A673 (cell line): ENCODE results near the gene STK26. TPM values are rescaled to one million over a fixed set of nuclear protein-coding genes. Genes with fewer than 3 reads are reported as not detected.

Experiments used
- BruUV-seq: library from RNA; stranded (reverse); fragments of 400-500 nt; replicated peaks from 2 replicates; lab custom pipeline; 2021; lab: Mats Ljungman, UMichigan
- CTCF ChIA-PET: fragments of 300-600 bp; sonication (Branson Sonifier 250); formaldehyde crosslinking; loops from one replicate; lab custom pipeline; 2022; ENCODE audit warnings: antibody characterized with exemption; lab: Charles Lee
- POLR2A ChIA-PET: fragments of 300-600 bp; sonication (Branson Sonifier 250); formaldehyde crosslinking; loops from one replicate; lab custom pipeline; 2022; ENCODE audit warnings: antibody characterized with exemption; ENCODE audit not compliant: low non-redundant PET; lab: Charles Lee
- DNase-seq: peaks from one replicate; pipeline ENCODE4 v3.0.0-alpha.2; 2015; ENCODE audit warnings: low spot score
- H3K27ac ChIP-seq: fragments of 200-600 bp; sonication (generic); 2 replicates; pipeline ENCODE4 v1.5.1; 2016; ENCODE audit warnings: mixed run types, low read depth, mild to moderate bottlenecking, mixed read lengths, antibody characterized with exemption, low read length; ENCODE audit not compliant: poor library complexity, severe bottlenecking
- H3K27me3 ChIP-seq: fragments of 200-600 bp; sonication (generic); replicated peaks from 2 replicates; pipeline ENCODE4 v1.6.1; 2017; ENCODE audit warnings: mixed run types, low read depth, mild to moderate bottlenecking, mixed read lengths, antibody characterized with exemption, low read length; ENCODE audit not compliant: insufficient read depth, poor library complexity
- H3K36me3 ChIP-seq: fragments of 200-600 bp; sonication (generic); 2 replicates; pipeline ENCODE4 v1.6.1; 2016; ENCODE audit warnings: mixed run types, mild to moderate bottlenecking, mixed read lengths, antibody characterized with exemption, low read length; ENCODE audit not compliant: insufficient read depth, poor library complexity, severe bottlenecking
- H3K4me1 ChIP-seq: fragments of 200-600 bp; sonication (generic); 2 replicates; pipeline ENCODE4 v1.6.1; 2017; ENCODE audit warnings: mixed run types, mild to moderate bottlenecking, mixed read lengths, antibody characterized with exemption, low read length; ENCODE audit not compliant: insufficient read depth, poor library complexity, severe bottlenecking
- H3K4me3 ChIP-seq: fragments of 200-600 bp; sonication (generic); 2 replicates; pipeline ENCODE4 v1.5.1; 2016; ENCODE audit warnings: low read depth, mixed run types, mild to moderate bottlenecking, mixed read lengths, low read length; ENCODE audit not compliant: poor library complexity, severe bottlenecking
- H3K9me3 ChIP-seq: fragments of 200-600 bp; sonication (generic); 2 replicates; pipeline ENCODE4 v1.6.1; 2016; ENCODE audit warnings: mixed run types, low read depth, mild to moderate bottlenecking, mixed read lengths, antibody characterized with exemption, low read length; ENCODE audit not compliant: poor library complexity, severe bottlenecking
- EZH2 ChIP-seq: fragments of 200-600 bp; sonication (generic); IDR thresholded peaks from 2 replicates; pipeline ENCODE4 v1.6.1; 2017; ENCODE audit warnings: borderline replicate concordance, low read depth, mild to moderate bottlenecking, mixed read lengths, antibody characterized with exemption, low read length; ENCODE audit not compliant: poor library complexity, severe bottlenecking
- intact Hi-C: fragments of 100-400 bp; cut with micrococcal nuclease; formaldehyde crosslinking; loops from one replicate; pipeline ENCODE4 v1.10.0; 2022; ENCODE audit not compliant: unreplicated experiment
- total RNA-seq: library from RNA; stranded (reverse); gene quantifications from 2 replicates; pipeline ENCODE4 v1.2.3, GENCODE V29; 2021
- TF ChIP-seq, protein P1 (sequence below): fragments of 300-800, 200-600 bp; sonication (generic); conservative IDR thresholded peaks from 2 replicates; pipeline ENCODE4 v1.5.1; 2017; ENCODE audit warnings: low read depth, mild to moderate bottlenecking, antibody characterized with exemption, low read length, moderate library complexity, mixed read lengths

STK26 gene
- total RNA-seq, 1 experiment from 2014 or later: 60.8 TPM

DNA sequence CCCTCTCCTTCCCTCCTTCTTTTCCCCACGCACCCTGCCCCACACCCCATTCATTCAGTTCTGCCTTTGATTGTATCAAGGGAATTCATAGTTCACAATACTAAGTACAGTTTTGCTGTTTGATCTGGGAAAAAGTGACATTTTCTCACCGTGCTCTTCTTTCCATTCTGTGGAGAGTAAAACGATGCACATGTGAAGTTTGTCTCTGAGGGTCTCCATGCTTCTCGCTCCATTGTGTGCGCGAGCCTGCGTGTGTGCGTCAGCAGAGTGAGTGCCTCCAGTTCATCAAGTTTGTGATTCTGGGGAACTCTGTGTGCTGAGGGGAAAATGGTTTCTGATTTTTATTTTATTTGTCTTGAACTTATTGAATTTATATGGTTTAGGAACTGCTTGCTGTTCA, 1.9 kb downstream of the STK26 start:
- peaks cover 3% of the 10 kb centered on the region for H3K27me3 ChIP-seq
- TF ChIP-seq, protein P1, sequence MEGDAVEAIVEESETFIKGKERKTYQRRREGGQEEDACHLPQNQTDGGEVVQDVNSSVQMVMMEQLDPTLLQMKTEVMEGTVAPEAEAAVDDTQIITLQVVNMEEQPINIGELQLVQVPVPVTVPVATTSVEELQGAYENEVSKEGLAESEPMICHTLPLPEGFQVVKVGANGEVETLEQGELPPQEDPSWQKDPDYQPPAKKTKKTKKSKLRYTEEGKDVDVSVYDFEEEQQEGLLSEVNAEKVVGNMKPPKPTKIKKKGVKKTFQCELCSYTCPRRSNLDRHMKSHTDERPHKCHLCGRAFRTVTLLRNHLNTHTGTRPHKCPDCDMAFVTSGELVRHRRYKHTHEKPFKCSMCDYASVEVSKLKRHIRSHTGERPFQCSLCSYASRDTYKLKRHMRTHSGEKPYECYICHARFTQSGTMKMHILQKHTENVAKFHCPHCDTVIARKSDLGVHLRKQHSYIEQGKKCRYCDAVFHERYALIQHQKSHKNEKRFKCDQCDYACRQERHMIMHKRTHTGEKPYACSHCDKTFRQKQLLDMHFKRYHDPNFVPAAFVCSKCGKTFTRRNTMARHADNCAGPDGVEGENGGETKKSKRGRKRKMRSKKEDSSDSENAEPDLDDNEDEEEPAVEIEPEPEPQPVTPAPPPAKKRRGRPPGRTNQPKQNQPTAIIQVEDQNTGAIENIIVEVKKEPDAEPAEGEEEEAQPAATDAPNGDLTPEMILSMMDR: no peak
- TF ChIP-seq EZH2: no peak
- no peaks in the 10 kb centered on the region for H3K9me3 ChIP-seq
- ChIA-PET POLR2A (no interaction called here), CTCF (interaction anchor here (0.7 kb wide), 1 partner anchor 140 kb away, joined by 5 read pairs; no protein-coding TSS in a partner anchor)
- BruUV-seq: no TSS peak
- intact Hi-C loops: no loop called here
- DNase-seq: peak; percentile 49
- H3K36me3 ChIP-seq: no peaks in the 10 kb centered on the region
- no peaks in the 10 kb centered on the region for H3K4me1 ChIP-seq
- peak overlapping the region; percentile 79 for H3K27ac ChIP-seq
- H3K4me3 ChIP-seq: peak overlapping the region; percentile 72

DNA sequence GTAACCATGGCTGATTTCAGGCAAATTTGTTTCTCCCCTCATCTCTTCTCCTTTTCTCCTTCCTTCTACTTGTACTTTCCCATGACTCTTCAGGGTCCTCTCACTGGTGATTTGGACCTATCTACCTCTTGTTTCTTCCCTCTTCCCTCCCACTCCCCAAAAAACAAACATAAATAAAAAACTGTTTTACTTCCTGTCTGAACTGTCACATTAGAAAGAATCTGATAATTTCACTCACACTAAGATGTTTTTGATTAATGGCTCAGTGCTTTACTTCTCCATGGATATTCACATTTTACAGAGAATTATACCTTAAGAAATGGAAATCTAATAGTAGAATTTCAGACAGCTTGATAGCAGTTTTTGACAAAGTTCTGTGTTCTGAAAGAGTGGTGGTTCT, 7.2 kb downstream of the STK26 start:
- TF ChIP-seq EZH2: no peak
- TF ChIP-seq, protein P1: no peak
- no TSS peak for BruUV-seq
- Histone ChIP-seq H3K4me1 (peaks cover 8% of the 10 kb centered on the region), H3K36me3 (no peaks in the 10 kb centered on the region), H3K4me3 (no peak overlapping the region), H3K9me3 (no peaks in the 10 kb centered on the region), H3K27me3 (peaks cover 3% of the 10 kb centered on the region), H3K27ac (no peak overlapping the region)
- ChIA-PET CTCF (no interaction called here), POLR2A (no interaction called here)
- DNase-seq: no peak
- intact Hi-C loops: no loop called here

DNA sequence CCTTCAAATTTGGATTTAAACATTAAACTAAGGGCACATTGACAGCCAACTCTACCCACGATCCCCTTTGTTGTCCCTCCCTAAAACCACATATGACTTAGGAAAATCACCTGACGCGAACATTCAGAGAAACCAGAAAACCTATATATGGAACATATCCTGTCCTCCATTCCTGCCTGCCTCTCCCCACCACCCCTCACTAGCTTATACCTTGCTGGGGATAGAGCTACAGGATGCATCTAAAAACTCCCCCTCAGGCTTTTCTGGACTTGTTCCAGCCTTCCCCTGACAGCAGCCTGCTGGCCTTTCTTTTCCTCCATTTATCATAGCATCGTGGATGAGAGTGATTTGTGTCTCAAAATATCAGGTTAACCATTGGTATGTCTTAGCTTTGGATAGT, 8.8 kb downstream of the STK26 start:
- peaks cover 8% of the 10 kb centered on the region for H3K4me1 ChIP-seq
- POLR2A ChIA-PET: no interaction called here
- no peak for DNase-seq
- no peaks in the 10 kb centered on the region for H3K36me3 ChIP-seq
- H3K27me3 ChIP-seq: no peaks in the 10 kb centered on the region
- no peak overlapping the region for H3K4me3 ChIP-seq
- no TSS peak for BruUV-seq
- H3K9me3 ChIP-seq: no peaks in the 10 kb centered on the region
- CTCF ChIA-PET: no interaction called here
- TF ChIP-seq EZH2: no peak
- TF ChIP-seq, protein P1: no peak
- intact Hi-C loops: no loop called here
- no peak overlapping the region for H3K27ac ChIP-seq
